ENCODE data around the gene TRMT1.

Gene TRMT1

GRCh38 chr19:13092158-13092543 is 24.4 kb downstream of the TRMT1 start:
- Histone ChIP-seq H3K4me1 (ENCODE audit: insufficient read depth, low read length, severe bottlenecking) (peaks cover 7% of the 10 kb centered on the region), H4K20me1 (ENCODE audit: insufficient read depth, low read length) (no peaks in the 10 kb centered on the region), H3K36me3 (ENCODE audit: insufficient read depth, low read length) (no peaks in the 10 kb centered on the region), H3K9me3 (ENCODE audit: low read length) (no peaks in the 10 kb centered on the region), H3K79me2 (ENCODE audit: insufficient read depth, low read length) (no peaks in the 10 kb centered on the region), H3K27me3 (ENCODE audit: insufficient read depth, low read length) (peaks cover 22% of the 10 kb centered on the region), H3K9ac (ENCODE audit: low read length) (no peak overlapping the region), H3F3A (ENCODE audit: insufficient read depth, low read length) (no peaks in the 10 kb centered on the region), H3K9me2 (ENCODE audit: low read depth, low read length) (no peaks in the 10 kb centered on the region), H3K4me2 (ENCODE audit: low read length) (no peak overlapping the region), H3K27ac (ENCODE audit: low read depth, low read length, poor library complexity, severe bottlenecking) (no peak overlapping the region), H2AFZ (ENCODE audit: low read length) (no peak overlapping the region), H3K4me3 (ENCODE audit: low read depth, low read length, poor library complexity, severe bottlenecking) (no peak overlapping the region)
- TF ChIP-seq CTCF (IDR thresholded peaks at IDR 0.05; ENCODE audit: low read length), result no peak
- TF ChIP-seq EZH2 (IDR thresholded peaks at IDR 0.05; ENCODE audit: borderline replicate concordance, low read length), result no peak

GRCh38 chr19:13091400-13092157 is 25.0 kb downstream of the TRMT1 start:
- H3K9me3 ChIP-seq (ENCODE audit: low read length), result no peaks in the 10 kb centered on the region
- H2AFZ ChIP-seq (ENCODE audit: low read length), result no peak overlapping the region
- TF ChIP-seq EZH2 (IDR thresholded peaks at IDR 0.05; ENCODE audit: borderline replicate concordance, low read length) (no peak), CTCF (IDR thresholded peaks at IDR 0.05; ENCODE audit: low read length) (no peak)
- no peaks in the 10 kb centered on the region for H3K36me3 ChIP-seq (ENCODE audit: insufficient read depth, low read length)
- H4K20me1 ChIP-seq (ENCODE audit: insufficient read depth, low read length), result no peaks in the 10 kb centered on the region
- peaks cover 22% of the 10 kb centered on the region for H3K27me3 ChIP-seq (ENCODE audit: insufficient read depth, low read length)
- no peaks in the 10 kb centered on the region for H3K79me2 ChIP-seq (ENCODE audit: insufficient read depth, low read length)
- H3K27ac ChIP-seq (ENCODE audit: low read depth, low read length, poor library complexity, severe bottlenecking), result no peak overlapping the region
- H3K4me3 ChIP-seq (ENCODE audit: low read depth, low read length, poor library complexity, severe bottlenecking), result no peak overlapping the region
- no peaks in the 10 kb centered on the region for H3K9me2 ChIP-seq (ENCODE audit: low read depth, low read length)
- H3K9ac ChIP-seq (ENCODE audit: low read length), result no peak overlapping the region
- H3F3A ChIP-seq (ENCODE audit: insufficient read depth, low read length), result no peaks in the 10 kb centered on the region
- H3K4me2 ChIP-seq (ENCODE audit: low read length), result no peak overlapping the region
- peaks cover 7% of the 10 kb centered on the region for H3K4me1 ChIP-seq (ENCODE audit: insufficient read depth, low read length, severe bottlenecking)

- Histone ChIP-seq H3K27ac (ENCODE audit: low read depth, low read length, poor library complexity, severe bottlenecking) (no peak overlapping the region), H3K9me2 (ENCODE audit: low read depth, low read length) (no peaks in the 10 kb centered on the region), H3K79me2 (ENCODE audit: insufficient read depth, low read length) (no peaks in the 10 kb centered on the region), H3K36me3 (ENCODE audit: insufficient read depth, low read length) (no peaks in the 10 kb centered on the region), H3K4me2 (ENCODE audit: low read length) (no peak overlapping the region), H4K20me1 (ENCODE audit: insufficient read depth, low read length) (no peaks in the 10 kb centered on the region), H3K4me1 (ENCODE audit: insufficient read depth, low read length, severe bottlenecking) (no peaks in the 10 kb centered on the region), H3K9ac (ENCODE audit: low read length) (no peak overlapping the region), H3F3A (ENCODE audit: insufficient read depth, low read length) (no peaks in the 10 kb centered on the region), H3K27me3 (ENCODE audit: insufficient read depth, low read length) (peaks cover 15% of the 10 kb centered on the region), H3K4me3 (ENCODE audit: low read depth, low read length, poor library complexity, severe bottlenecking) (no peak overlapping the region), H2AFZ (ENCODE audit: low read length) (no peak overlapping the region), H3K9me3 (ENCODE audit: low read length) (no peaks in the 10 kb centered on the region)
- TF ChIP-seq CTCF (IDR thresholded peaks at IDR 0.05; ENCODE audit: low read length), result no peak
- no peak for TF ChIP-seq EZH2 (IDR thresholded peaks at IDR 0.05; ENCODE audit: borderline replicate concordance, low read length)
Observed at GRCh38 chr19:13090511-13091231, 25.9 kb downstream of the TRMT1 start.
